ENCODE data around the gene PLIN3. TPM values are rescaled to one million over a fixed set of nuclear protein-coding genes. Genes with fewer than 3 reads are reported as not detected.

PLIN3 gene
- total and polyA plus RNA-seq, 9 of the 15 experiments (the other 6 are each of a cell fraction or from before 2014, with no cell fraction given), result 7.5 to 75.6 (median 43.1) TPM

DNA sequence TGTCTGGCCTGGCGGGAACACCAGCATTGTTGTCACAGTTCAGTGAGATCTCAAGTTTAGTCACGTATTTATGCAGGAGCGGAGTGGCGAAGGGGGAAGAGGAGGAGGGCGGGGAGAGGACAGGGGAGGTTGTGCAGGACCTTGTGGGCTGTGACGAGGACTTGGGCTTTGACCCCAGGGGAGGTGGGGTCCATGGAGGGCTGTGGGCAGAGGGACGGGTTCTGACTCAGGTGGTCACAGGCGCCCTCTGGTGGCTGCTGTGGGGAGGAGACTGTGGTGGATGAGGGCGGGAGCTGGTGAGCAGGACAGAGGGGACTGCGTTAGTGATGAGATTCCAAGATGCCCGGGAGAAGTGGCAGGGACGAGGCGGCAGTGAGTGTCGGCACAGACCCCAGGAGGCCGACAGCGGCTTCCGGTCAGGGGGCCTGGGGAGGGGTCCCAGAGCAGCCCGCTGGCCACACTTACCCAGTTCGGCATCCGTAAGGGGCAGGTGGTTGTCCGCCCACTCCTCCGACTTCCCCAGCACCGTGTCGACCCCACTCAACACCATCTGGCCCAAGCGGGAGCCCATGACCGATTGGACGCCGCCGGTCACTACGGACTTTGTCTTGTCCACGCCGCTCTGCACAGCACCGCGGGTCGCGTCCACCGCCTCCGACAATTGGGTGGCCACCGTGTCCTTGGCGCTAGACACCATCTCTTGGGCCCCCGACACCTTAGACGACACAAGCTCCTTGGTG is 15.7 kb downstream of the PLIN3 start:
- Histone ChIP-seq H3K4me1 (replicated peaks in 1 of 2; ENCODE audit: control insufficient read depth in 2 of 2, insufficient read depth in 2 of 2, low read length in 2 of 2) (peaks cover 0 to 10% of the 10 kb centered on the region in 2 experiments; a peak in 2 of 5 replicates), H3K9ac (ENCODE audit: insufficient read depth in 1 of 2, low read depth in 2 of 2, low read length in 2 of 2) (no peak overlapping the region), H3K27me3 (ENCODE audit: control insufficient read depth in 2 of 2, insufficient read depth in 2 of 2, low read length in 2 of 2) (no peaks in the 10 kb centered on the region), H3K9me1 (ENCODE audit: control insufficient read depth, insufficient read depth, low read length) (no peaks in the 10 kb centered on the region), H3K4me3 (no peak overlapping the region), H3K36me3 (ENCODE audit: control insufficient read depth, insufficient read depth, low read length) (peaks cover 48% of the 10 kb centered on the region; the same call in 1 of the 3 replicates), H3K27ac (ENCODE audit: extremely low read depth, low read depth, low read length) (no peak overlapping the region), H3K9me3 (replicated peaks; ENCODE audit: control insufficient read depth, insufficient read depth, low read depth, low read length) (no peaks in the 10 kb centered on the region), H2AFZ (ENCODE audit: low read depth, low read length) (no peak overlapping the region), H4K20me1 (replicated peaks; ENCODE audit: control insufficient read depth, insufficient read depth, low read length) (no peaks in the 10 kb centered on the region), H3K4me2 (ENCODE audit: insufficient read depth, low read length) (no peak overlapping the region), H3K79me2 (ENCODE audit: control insufficient read depth, insufficient read depth, low read length) (no peaks in the 10 kb centered on the region)
- ATAC-seq (peak; percentile 96), FAIRE-seq (no peak), DNase-seq (ENCODE audit: extremely low read depth in 1 of 4, low spot score in 3 of 4) (peak; percentile 71 to 82 (median 74))
- POLR2A ChIA-PET, result interaction anchor here (0.6 to 1.2 kb wide), 4 partner anchors 12 to 54 kb away, joined by 3 to 4 read pairs (median 3); partner anchors contain the start of gene PLIN3
- in situ Hi-C loops (cut with MboI), result no loop called here
- WGBS (ENCODE audit: insufficient coverage, low coverage, missing lambda C conversion rate), result 67% methylated on average over 25 of the region's 42 CpGs
- CTCF ChIA-PET (ENCODE audit: low intra/inter-chr PET ratio), result interaction anchor here (0.6 to 2.5 kb wide), 3 partner anchors 41 to 59 kb away, joined by 3 to 17 read pairs (median 7); no protein-coding TSS in a partner anchor
- intact Hi-C loops (cut with micrococcal nuclease), result loop anchor here (1.0 kb wide), 1 partner anchor 40 kb away; no protein-coding TSS in a partner anchor
- no TSS peak for BruUV-seq (replicated peaks)
- TF ChIP-seq, protein P1, sequence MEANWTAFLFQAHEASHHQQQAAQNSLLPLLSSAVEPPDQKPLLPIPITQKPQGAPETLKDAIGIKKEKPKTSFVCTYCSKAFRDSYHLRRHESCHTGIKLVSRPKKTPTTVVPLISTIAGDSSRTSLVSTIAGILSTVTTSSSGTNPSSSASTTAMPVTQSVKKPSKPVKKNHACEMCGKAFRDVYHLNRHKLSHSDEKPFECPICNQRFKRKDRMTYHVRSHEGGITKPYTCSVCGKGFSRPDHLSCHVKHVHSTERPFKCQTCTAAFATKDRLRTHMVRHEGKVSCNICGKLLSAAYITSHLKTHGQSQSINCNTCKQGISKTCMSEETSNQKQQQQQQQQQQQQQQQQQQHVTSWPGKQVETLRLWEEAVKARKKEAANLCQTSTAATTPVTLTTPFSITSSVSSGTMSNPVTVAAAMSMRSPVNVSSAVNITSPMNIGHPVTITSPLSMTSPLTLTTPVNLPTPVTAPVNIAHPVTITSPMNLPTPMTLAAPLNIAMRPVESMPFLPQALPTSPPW (CRISPR knock-in tag; IDR thresholded peaks at IDR 0.05), result 0 out of 2 replicates have a peak, but pooled peaks have one; percentile 9
- TF ChIP-seq POLR2G (IDR thresholded peaks at IDR 0.05; ENCODE audit: low read depth, low read length) (peak; percentile 70; the same call in 1 of the 2 replicates), TAF7 (tag; IDR thresholded peaks at IDR 0.05) (no peak), PHB (CRISPR knock-in tag; IDR thresholded peaks at IDR 0.05) (no peak), ZNF347 (CRISPR knock-in tag; IDR thresholded peaks at IDR 0.05; ENCODE audit: low read depth) (no peak), HDAC8 (tag; IDR thresholded peaks at IDR 0.05) (no peak), ARID2 (IDR thresholded peaks at IDR 0.05) (peak; percentile 64; the same call in 1 of the 2 replicates), RCOR1 (IDR thresholded peaks at IDR 0.05; ENCODE audit: borderline replicate concordance in 1 of 2, low read depth in 2 of 2, low read length in 2 of 2) (no peak), NFRKB (IDR thresholded peaks at IDR 0.05; ENCODE audit: low read depth) (no peak), ZNF324 (CRISPR knock-in tag; IDR thresholded peaks at IDR 0.05) (no peak), ZKSCAN8 (CRISPR knock-in tag; IDR thresholded peaks at IDR 0.05) (no peak), KHSRP (IDR thresholded peaks at IDR 0.05) (no peak), PYGO2 (tag; IDR thresholded peaks at IDR 0.05) (no peak), ZNF282 (CRISPR knock-in tag; IDR thresholded peaks at IDR 0.05) (no peak), ETV6 (IDR thresholded peaks at IDR 0.05; ENCODE audit: borderline replicate concordance in 1 of 2, low read depth in 2 of 2, low read length in 1 of 2) (no peak), ETV6 (CRISPR knock-in tag; IDR thresholded peaks at IDR 0.05; ENCODE audit: borderline replicate concordance) (no peak)
- TF ChIP-seq, protein P2, sequence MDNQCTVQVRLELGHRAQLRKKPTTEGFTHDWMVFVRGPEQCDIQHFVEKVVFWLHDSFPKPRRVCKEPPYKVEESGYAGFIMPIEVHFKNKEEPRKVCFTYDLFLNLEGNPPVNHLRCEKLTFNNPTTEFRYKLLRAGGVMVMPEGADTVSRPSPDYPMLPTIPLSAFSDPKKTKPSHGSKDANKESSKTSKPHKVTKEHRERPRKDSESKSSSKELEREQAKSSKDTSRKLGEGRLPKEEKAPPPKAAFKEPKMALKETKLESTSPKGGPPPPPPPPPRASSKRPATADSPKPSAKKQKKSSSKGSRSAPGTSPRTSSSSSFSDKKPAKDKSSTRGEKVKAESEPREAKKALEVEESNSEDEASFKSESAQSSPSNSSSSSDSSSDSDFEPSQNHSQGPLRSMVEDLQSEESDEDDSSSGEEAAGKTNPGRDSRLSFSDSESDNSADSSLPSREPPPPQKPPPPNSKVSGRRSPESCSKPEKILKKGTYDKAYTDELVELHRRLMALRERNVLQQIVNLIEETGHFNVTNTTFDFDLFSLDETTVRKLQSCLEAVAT (IDR thresholded peaks at IDR 0.05), result 0 out of 4 replicates have a peak, but pooled peaks of 1 of the 2 experiments have one; percentile 12
- TF ChIP-seq, protein P3, sequence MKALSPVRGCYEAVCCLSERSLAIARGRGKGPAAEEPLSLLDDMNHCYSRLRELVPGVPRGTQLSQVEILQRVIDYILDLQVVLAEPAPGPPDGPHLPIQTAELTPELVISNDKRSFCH (CRISPR knock-in tag; IDR thresholded peaks at IDR 0.05), result no peak
- TF ChIP-seq, protein P3 (tag; IDR thresholded peaks at IDR 0.05), result no peak

Data from K562 (cell line).